LoVo (cell line): ENCODE measurements around the gene TIMP2.

ENCODE experiments used
- DNase-seq: peaks from one replicate; pipeline ENCODE4 v3.0.0-alpha.2; 2016; ENCODE audit warnings: low spot score

The TIMP2 gene

DNA sequence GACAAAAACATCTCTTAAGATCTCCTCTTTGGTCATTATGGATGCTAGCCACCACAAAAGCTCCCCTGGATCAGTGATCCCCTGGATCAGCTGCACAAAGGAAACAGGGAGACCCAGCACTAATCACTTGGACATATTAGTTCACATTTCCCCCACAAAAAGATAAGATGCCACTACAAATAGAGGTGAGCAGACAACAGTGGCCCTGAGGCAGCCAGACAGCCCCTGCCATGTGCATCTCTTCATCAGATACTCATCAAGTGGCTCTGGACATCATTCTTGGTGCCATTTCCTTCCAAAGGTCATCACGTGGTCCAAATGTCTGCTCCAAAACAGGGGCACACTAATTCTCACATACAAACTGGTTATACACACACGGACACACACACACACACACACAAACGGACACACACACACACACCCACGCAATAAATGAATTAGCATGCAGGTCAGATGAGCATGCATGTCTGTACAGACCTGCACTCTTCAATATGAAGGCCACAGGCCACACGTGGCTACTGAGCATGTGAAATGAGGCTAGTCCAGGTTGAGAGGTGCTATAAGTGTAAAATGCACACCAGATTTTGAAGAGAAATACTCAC is 88.7 kb downstream of the TIMP2 start:
- DNase-seq = no peak

DNA sequence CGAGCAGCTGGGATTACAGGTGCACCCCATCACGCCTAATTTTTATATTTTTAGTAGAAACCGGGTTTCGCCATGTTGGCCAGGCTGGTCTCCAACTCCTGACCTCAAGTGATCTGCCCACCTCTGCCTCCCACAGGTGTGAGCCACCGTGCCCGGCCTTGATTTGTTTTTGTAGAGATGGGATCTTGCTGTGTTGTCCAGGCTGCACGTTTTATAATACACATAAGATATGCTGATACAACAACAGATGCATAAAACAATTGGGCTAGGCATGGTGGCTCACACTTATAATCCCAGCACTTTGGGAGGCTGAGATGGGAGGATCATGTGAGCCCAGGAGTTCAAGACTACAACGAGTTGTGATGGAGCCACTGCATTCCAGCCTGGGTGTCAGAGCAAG is 90.6 kb downstream of the TIMP2 start:
- DNase-seq = no peak

DNA sequence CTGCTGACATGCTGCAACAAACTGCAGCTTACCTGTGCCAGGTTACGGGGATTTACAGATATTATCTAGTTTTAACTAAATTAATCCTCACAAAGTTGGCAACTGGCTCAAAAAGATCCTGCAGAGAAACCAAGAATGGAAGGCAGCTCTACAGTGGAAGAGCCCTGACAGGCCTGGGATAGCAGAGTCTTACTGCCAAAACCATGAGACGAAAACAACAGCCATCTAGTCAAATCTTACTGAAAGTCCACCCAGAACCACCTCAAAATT is 92.7 kb downstream of the TIMP2 start:
- no peak for DNase-seq

DNA sequence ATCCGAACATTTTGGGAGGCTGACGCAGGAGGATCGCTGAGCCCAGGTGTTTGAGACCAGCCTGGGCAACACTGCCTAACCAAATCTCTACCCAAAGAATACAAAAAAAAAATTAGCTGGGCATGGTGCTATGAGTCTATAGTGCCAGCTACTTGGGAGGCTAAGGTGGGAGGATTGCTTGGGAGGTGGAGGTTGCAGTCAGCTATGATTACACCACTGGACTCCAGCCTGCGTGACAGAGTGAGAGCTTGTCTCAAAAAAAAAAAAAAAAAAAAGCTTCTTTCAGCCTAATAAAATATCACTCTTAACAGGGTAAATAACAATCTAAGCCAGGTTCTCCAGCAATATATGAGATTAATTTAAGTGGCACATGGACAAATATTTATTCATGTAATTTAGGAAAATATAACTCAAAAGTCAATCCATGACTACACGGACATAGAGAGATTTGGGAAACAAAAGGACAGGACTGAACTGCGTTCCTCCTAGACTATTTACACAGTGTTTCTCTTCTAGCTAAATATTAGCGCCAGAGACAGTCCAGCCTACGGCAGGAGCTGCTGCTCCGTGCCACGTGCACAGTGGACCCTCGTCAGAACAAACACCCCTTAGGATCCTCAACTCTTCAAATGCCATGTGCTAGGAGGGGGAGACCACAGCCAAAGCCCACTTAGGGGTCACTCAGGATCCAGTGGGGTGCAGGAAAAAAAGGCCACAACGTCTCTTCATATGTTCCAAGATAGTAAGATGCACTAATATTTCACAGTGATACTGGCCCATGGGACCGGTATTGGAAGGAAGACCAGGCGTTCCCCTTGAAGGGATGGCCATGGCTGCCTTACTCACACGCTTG is 93.3 kb downstream of the TIMP2 start:
- no peak for DNase-seq

DNA sequence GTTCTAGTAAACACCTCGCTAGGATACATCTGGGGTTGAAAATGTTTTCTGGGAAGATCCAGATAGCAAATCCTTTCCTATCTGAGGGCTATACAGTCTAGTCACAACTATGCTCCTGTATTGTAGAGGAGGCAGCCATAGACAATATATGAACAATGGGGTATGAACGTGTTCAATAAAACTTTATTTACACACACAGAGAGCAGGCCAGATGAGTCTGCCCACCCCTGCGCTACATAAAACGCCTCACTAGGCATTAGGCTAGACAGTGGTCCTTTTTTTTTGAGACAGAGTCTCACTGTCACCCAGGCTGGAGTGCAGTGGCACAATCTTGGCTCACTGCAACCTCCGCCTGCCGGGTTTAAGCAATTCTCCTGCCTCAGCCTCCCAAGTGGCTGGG is 95.7 kb downstream of the TIMP2 start:
- no peak for DNase-seq

DNA sequence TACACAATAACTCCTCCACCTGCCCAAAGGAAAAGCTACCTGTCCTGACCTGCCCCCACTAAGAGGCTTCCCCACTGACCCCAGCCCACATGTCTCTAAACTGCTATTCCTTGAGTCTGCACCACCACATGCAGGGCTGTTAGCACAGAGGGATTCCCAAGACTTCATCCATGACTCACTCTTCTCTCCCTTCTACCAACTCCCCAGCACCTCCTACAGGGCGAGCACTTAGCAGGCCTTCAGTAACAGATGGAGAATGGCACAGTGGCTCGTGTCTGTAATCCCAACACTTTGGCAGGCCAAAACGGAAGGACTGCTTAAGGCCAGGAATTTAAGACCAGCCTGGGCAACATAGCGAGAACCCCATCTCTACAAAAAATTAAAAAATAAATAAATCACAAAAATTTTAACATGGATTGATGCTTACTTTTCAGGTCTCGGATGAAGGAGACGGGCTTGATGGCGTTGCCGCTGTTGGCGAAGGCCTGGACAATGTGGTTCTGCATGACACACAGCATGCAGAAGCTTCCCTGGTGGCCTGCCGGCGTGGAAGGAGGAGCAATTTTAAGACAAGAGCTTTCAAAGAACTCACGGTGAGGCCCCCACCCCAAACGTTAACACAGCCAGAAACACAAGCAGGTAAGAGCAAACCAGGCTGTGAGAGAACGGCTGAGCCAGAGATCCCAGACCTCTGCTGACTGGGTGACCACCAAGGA is 96.6 kb downstream of the TIMP2 start:
- DNase-seq = no peak

DNA sequence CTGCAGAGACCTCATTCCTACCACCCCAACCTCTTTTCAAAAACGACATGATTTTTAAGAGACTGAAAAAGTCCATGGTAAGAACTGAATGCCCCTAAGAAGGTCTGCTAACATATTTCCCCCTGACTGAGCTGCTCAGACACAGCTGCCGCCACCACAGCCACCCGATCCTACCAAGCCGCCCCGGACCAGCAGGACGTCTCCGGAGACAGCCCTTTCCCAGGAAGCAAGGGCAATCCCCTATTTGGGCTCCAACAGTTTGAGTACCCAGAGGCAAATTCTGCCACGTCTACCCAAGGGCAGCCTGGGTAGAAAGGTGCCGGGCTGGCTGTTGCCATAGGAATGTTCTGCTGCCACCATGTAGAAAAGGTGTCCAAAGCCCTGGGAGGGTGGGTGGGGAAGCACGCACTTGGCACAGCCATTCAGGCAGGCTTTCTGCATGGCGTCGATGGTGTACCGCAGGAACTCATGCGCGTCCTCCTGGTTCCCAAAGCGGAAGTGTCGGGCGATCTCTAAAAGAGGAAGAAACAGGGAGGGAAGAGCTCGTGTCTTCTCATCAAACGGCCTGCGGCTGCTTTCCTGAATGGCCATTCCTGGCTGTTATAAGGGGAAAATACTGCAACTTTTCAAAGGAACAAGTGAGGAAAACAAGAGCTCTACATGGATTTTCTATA is 98.2 kb downstream of the TIMP2 start:
- no peak for DNase-seq

DNA sequence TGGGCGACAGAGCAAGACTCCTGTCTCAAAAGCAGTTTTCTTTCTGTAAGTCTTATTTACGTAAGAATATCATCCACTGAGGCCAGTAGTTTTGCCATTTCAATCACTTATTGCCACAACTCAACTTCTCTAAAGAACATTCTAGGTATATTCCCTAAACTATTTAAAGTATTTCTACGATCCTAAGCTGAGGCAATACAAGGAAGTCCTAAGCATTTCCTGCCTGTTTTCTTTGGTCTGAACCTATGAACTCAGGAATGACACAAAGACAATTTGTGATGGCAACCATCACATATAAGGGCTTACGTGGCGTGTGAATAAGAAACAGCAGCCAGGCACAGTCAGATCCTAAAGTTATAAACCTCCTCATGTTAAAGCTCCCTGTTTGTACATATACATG is 98.8 kb downstream of the TIMP2 start:
- no peak for DNase-seq

DNA sequence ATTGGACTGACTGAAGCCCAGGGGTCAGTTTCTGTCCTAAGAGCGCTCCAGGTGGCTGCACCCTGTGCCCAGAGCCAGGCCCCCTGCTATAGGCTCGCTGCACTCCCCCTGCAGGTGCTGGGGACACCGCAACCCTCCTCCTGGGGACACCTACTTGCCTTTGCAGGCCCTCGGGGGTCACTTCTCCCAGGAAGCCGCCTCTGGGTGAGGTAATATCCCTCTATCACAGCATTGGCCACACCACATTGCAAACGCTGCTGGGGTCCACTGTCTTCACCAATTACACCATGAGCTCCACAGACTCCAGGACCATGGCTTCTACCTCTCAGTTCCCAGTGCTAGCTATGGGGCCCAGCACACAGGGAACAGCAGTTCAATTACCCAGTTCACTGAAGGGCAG is 99.5 kb downstream of the TIMP2 start:
- no peak for DNase-seq

DNA sequence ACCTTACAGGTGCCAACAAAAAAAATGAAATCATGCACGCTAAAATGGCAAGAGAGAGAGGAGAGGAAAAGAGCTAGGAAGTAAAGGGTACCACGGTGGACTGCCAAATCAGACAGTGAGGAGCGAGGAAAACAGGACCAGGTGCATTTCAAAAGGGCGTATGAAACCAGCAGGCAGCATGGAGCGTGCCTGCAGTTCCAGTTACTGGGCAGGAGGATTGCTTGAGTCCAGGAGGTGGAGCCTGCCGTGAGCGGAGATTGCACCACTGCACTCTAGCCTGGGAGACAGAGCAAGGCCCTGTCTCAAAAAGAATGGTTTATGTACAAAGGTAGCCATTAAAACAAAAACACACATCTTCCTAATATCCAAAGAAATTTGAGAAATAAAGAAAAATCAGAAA is 100.9 kb downstream of the TIMP2 start:
- DNase-seq = no peak

DNA sequence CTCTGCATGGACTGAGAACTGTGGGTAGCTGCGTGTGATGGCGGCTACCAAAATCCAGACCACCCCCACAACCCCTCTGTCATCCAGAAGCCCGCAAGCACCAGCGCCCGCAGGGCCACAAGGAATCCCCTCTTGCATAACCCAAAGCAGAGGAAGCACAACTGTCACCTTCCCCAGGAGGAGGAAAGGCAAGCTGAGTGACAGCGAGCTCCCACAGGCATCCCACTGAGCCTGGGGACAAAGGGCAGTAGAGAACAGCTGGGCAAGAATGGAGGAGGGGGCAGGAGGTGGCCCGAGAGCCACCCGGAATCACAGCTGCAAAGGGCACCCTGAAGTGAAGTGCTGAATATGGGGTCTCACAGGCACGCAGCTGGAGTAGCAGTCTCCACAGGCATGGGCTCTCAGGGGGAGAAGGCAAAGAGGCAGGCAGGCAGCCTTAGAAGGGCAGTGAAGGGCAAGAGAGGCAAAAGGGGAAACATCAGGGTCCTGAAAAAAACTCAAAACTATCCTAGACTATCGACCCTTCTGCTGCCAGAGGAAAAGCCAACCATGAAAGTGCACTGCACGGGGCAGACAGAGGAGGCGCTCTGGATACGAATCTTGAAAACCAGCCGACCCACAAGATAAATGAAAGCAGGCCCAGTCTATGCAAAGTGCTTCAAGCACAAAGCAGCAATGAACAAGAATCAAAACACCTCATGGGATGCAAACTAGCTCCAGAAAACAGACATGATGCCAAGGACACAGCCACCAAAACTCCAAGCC is 101.7 kb downstream of the TIMP2 start:
- DNase-seq = no peak

DNA sequence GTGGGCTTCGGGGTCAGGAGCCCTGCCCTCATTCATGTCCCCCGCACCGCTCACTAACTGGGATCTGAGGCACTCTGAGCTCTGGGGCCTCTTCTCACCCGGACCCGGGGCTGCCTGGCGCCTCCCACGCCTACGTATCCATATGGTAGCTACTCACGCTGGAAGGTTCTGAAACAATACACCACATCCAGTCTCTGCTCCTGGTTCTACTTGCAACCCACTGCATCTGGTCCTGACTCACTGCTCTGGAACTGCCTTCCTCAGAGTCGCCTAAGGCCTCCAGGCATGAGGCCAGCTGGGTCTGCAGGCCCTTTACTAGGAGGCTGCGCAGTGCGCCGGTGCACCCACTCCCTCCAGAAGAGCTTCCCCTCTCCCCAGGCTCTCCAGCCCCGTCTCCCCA is 102.6 kb downstream of the TIMP2 start:
- no peak for DNase-seq

DNA sequence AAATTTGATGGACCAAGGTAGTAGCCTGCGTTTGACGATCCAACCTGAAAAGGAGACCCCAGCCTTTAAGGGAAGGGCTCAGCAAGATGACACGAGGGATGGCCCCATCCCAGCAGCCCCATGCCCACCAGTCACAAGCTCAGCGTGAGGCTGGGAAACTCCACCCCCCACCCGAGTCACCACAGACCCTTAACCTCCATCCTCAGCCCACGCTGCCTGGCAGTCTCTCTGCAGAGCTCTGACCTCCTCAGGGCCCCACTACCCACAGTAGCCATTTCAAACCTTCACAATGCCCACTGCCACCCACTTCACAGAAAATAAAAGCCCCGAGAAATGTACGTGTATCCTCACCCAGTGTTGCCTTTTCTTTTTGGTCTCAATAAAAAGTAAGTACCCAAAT is 103.2 kb downstream of the TIMP2 start:
- DNase-seq = no peak

DNA sequence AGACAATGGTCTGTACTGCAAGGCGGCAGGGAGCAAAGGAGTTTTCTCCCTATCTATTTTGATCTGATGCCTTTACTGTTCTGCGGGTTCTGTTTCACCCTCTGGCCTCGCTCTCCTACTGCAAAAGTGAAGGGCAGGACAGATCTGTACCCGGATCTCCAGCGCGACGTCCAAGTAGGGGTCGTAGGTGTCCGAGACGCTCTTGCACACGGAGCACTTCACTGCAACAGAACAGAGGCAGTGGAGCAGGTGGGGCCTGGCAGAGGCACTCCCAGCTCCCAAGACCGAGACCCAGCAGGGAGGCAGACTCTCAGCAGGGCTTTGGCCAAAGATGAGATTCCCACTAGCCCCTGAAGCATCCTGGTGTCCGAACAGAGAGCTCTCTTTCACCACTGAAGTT is 104.3 kb downstream of the TIMP2 start:
- DNase-seq = no peak

DNA sequence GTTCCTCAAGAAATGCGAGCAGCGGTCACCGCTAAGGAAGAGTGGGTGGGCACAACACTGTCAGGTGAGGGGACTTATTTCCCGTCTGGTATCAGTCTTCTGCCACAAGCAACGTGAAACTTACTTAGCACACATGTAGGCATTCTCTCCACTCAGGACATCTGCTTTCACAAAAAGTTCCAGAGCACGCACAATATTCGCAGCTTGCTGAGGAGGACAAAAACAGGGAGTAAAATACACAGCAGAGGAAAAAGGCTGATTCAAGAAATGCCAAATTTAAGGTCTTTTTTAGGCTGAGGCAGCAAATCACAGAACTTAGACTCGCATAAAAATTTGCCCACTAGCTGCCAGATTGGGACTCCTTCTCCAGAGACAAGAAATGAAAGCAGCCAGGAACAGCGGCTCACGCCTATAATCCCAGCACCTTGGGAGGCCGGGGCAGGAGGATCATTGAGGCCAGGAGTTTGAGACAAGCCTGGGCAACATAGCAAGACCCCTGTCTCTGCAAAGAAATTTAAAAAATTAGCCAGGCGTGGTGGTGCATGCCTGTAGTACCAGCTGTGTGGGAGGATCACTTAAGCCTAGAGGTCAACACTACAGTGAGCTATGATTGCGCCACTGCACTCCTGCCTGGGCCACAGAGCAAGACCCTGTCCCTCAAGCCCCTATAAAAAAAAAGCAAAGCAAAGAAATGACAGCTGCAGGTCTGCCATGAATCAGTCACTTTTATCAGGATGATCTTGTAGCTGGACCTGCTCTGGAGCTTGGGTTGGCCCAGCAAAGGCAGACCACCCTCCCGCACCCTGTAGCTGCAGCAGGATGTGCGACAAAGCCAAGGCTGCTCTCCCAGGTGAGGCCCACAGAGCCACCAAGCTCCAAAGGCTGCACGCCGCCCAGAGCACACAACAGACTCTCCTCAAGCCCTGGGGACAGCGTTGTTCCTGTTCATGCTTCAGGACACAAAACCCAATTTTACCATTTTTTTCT is 105.1 kb downstream of the TIMP2 start:
- no peak for DNase-seq

DNA sequence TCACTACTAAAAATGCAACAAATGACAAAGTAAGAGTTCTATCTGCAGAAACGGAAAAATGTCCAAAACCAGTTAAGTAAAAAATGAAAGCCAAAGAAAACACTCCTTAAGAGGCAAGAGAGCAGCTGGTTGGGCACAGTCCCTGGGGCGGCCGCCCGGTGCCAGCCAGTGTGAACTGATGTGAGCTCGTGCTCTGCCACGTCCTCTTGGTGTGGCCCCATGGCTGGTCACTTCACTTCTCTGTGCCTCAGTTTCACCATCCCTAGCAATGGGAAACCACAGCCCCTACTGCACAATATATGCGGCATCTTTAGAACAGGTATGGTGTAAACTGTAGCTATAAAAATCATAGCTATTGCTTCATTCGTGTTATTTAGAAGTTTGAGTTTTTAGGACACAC is 105.8 kb downstream of the TIMP2 start:
- no peak for DNase-seq

DNA sequence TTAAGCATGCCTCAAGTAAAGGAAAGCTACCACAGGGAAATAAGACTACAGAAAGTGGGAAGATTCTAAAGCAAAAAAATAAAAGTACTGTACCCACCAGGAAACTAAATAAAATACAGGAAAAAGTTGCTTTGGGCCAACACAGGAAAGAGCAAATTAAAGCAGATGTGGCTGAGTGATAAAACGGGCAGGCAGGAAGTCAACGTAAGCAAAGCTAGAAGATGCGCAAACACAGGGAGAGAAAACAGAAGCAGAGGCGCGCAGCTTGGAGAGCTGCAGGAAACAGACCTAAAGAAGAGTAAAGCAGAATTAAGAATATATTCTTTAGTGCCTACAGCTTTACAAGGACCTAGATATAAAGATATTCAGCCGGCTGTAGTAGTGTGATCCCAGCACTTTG is 106.3 kb downstream of the TIMP2 start:
- DNase-seq = no peak

DNA sequence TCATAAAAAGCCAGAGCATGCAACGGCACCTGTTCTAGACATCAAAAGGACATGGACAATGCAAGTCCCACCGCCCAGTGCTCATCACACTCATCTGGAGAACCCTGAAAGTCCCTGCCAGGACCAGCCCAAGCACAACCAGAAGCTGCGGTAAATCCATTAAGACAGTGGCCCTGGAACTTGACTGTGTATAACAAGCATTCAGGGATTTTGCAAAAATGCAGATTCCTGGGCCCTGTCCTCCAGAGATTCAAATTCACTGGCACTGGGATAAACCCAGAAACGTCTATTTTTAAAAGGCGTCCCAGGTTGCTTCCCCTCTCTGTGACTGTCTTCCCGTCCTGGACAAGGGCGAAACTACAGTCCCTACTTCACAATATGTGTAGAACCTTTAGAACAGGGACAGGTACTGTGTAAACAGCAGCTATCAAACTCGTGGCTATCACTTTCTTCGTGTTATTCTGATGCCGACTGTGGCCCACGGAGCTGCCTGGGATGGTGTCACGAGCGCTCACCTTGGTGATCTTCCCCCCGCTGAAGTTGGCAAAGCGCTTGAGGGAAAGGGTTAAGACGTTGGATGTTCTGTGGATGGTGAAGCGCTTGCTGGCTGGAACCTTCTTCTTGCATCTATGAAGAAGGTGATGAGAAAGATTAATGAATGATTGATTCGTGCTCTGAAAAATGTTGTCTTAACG is 106.9 kb downstream of the TIMP2 start:
- DNase-seq = no peak

DNA sequence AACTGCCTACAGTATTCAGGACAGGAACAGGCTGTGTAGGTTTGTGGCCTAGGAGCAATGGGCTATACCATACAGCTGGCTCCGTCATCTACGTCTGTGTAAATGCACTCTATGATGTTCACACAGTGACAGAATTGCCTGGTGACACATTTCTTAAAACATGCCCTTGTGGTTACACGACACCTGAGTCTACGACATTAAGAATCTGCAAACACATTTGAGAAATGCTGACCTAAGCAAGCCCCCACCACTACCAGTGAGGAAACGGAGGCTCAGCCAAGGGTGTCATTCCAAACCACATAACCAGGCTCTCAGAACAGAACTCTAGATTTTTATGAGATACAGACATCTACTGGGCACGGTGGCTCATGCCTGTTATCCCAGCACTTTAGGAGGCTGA is 108.1 kb downstream of the TIMP2 start:
- no peak for DNase-seq

DNA sequence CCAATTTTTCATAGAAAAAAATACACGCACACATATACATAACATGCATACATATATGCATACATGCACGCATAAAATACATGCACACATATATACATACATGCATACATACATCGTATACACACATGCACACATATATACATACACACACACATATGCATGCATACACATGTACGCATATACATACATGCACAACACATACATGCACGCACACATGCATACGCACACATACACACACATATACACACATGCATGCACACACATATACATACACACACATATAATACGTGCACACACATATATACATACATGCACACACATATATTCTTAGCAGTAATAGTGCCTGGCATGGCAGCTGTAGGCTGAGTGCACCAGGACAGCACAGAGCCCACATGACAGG is 109.5 kb downstream of the TIMP2 start:
- no peak for DNase-seq
